ENCODE measurements around the gene ILF2.
"Not testable (repeated sequence)": the region's sequence is repeated elsewhere in the genome, so short reads cannot be mapped to it uniquely, and the experiment has no call there.

ILF2 gene

DNA sequence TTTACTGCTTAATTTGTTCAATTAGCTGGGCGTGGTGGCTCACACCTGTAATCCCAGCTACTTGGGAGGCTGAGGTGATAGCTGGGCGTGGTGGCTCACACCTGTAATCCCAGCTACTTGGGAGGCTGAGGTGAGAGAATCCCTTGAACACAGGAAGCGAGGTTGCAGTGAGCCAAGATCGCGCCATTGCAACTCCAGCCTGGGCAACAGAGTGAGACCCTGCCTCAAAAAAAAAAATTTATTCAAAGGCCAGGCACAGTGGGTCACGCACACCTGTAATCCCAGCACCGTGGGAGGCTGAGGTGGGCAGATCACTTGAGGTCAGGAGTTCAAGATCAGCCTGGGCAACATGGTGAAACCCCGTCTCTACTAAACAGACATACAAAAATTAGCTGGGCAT, 2.1 kb downstream of the ILF2 start:
- H3K9me3 ChIP-seq (ENCODE audit: control insufficient read depth, insufficient read depth, low read depth, low read length); H3K27ac ChIP-seq (ENCODE audit: extremely low read depth, low read depth, low read length); POLR2A ChIA-PET; H3K4me3 ChIP-seq (ENCODE audit: low read depth, low read length); H3K4me1 ChIP-seq (ENCODE audit: control insufficient read depth, insufficient read depth, low read length): not testable (repeated sequence)
- CTCF ChIA-PET, result interaction anchor here (0.6 to 1.2 kb wide), 5 partner anchors 10 to 604 kb away, joined by 3 read pairs; partner anchors contain the start of genes S100A1, S100A13 and SNAPIN
- TF ChIP-seq ZNF121 (tag by site-specific recombination; IDR thresholded peaks at IDR 0.05), result peak; percentile 61
- H3K36me3 ChIP-seq (ENCODE audit: control insufficient read depth in 2 of 2, insufficient read depth in 1 of 2, low read length in 2 of 2), result peaks cover 59 to 67% of the 10 kb centered on the region in 2 experiments

DNA sequence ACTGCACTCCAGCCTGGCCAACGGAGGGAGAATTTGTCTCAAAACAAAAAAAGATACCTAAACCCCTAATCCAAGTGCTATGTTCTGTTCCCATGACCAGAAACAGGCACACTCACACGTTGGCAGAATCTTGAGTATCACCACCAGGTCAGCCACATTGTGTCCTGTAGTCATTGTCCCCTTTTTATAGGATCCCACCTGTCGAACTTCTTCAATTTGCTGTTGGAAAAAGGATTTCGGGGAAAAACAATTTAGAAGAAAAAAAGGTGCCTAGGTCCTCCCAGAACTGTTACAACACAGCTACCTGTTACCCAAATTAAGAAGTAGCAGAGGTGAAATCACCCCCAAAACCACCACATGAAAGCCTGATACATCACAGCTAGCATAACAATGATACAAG, 3.4 kb downstream of the ILF2 start:
- peaks cover 66 to 79% of the 10 kb centered on the region in 2 experiments for H3K36me3 ChIP-seq (ENCODE audit: control insufficient read depth in 2 of 2, insufficient read depth in 1 of 2, low read length in 2 of 2)
- no peak for TF ChIP-seq ZNF394 (tag by site-specific recombination; IDR thresholded peaks at IDR 0.05; ENCODE audit: borderline replicate concordance)
- peak; percentile 74; the same call in 1 of the 2 replicates for TF ChIP-seq SCRT1 (tag by site-specific recombination; IDR thresholded peaks at IDR 0.05; ENCODE audit: borderline replicate concordance)
- no peak for TF ChIP-seq ZNF2 (tag by site-specific recombination; IDR thresholded peaks at IDR 0.05)
- TF ChIP-seq SCRT2 (tag by site-specific recombination; IDR thresholded peaks at IDR 0.05), result peak; percentile 80
- no peaks in the 10 kb centered on the region for H3K9me3 ChIP-seq (ENCODE audit: control insufficient read depth, insufficient read depth, low read depth, low read length)
- ChIA-PET CTCF (interaction anchor here (1.0 to 1.4 kb wide), 3 partner anchors 40 to 157 kb away, joined by 3 to 6 read pairs (median 3); partner anchors contain the start of genes S100A1 and S100A13), POLR2A (interaction anchor here (0.5 to 1.6 kb wide), 4 partner anchors 15 to 60 kb away, joined by 3 to 11 read pairs (median 4); partner anchors contain the start of gene INTS3)
- no peak overlapping the region for H3K4me3 ChIP-seq (ENCODE audit: low read depth, low read length)
- no peak overlapping the region for H3K27ac ChIP-seq (ENCODE audit: extremely low read depth, low read depth, low read length)
- H3K4me1 ChIP-seq (ENCODE audit: control insufficient read depth, insufficient read depth, low read length), result no peaks in the 10 kb centered on the region

DNA sequence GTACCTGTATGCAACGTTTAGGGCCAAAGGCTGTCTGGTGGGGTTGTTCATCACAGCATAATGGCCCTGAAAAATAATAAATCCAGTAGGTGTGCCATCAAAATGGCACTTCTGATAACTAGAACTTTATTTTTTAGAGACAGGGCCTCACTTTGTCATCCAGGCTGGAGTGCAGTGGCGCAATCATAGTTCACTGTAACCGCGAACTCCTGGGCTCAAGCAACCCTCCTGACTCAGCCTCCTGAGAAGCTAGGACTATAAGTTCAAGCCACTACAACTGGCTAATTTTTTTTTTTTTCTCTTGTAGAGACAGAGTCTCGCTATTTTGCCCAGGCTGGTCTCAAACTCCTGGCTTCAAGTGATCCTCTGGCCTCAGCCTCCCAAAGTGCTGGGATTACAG, 7.6 kb downstream of the ILF2 start:
- POLR2A ChIA-PET, result no interaction called here
- H3K36me3 ChIP-seq (ENCODE audit: control insufficient read depth in 2 of 2, insufficient read depth in 1 of 2, low read length in 2 of 2), result peaks cover 69 to 88% of the 10 kb centered on the region in 2 experiments

DNA sequence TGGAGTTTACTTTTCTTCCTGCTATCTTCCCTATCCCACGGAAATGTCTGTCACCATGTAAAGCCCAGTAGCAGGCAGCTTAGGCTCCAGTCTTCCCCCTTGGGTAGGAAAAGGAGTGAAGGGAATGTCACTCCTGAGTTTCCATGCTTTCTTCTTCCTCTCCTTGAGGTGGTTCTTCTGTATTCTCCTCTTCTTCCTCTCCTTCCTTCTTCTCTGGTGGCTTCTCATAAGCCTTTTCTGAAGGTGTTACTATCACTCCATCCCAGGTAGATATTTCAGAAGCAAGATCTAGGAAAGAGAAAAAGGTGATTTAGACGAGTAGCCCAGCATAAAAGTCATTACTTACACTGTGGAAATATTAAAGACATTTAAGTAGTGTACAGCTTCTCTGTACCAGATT, 8.5 kb downstream of the ILF2 start:
- Histone ChIP-seq H3K27ac (ENCODE audit: extremely low read depth, low read depth, low read length) (no peak overlapping the region; the same call in 1 of the 2 replicates), H3K9me3 (ENCODE audit: control insufficient read depth, insufficient read depth, low read depth, low read length) (no peaks in the 10 kb centered on the region), H3K36me3 (ENCODE audit: control insufficient read depth in 2 of 2, insufficient read depth in 1 of 2, low read length in 2 of 2) (peaks cover 59 to 79% of the 10 kb centered on the region in 2 experiments), H3K4me3 (ENCODE audit: low read depth, low read length) (no peak overlapping the region), H3K4me1 (ENCODE audit: control insufficient read depth, insufficient read depth, low read length) (0 out of 2 replicates have a peak, but pooled peaks cover 2% of the 10 kb centered on the region)
- TF ChIP-seq ZNF654 (tag by site-specific recombination; IDR thresholded peaks at IDR 0.05; ENCODE audit: low read depth) (no peak), ZNF658 (tag by site-specific recombination; IDR thresholded peaks at IDR 0.05) (no peak), ZNF16 (tag by site-specific recombination; IDR thresholded peaks at IDR 0.05; ENCODE audit: low read depth) (no peak), ZNF366 (tag by site-specific recombination; conservative IDR thresholded peaks at IDR 0.05) (peak; percentile 68), IKZF3 (tag by site-specific recombination; IDR thresholded peaks at IDR 0.05) (peak; percentile 46; the same call in 1 of the 2 replicates), ZFP41 (tag by site-specific recombination; IDR thresholded peaks at IDR 0.05; ENCODE audit: borderline replicate concordance) (no peak), ZNF558 (tag by site-specific recombination; IDR thresholded peaks at IDR 0.05) (no peak), ZNF585B (tag by site-specific recombination; IDR thresholded peaks at IDR 0.05) (no peak), ZNF701 (tag by site-specific recombination; IDR thresholded peaks at IDR 0.05) (no peak), GLI4 (tag by site-specific recombination; IDR thresholded peaks at IDR 0.05) (no peak), PRDM1 (tag by site-specific recombination; IDR thresholded peaks at IDR 0.05) (peak; percentile 60; the same call in 1 of the 2 replicates)
- TF ChIP-seq, protein P1, sequence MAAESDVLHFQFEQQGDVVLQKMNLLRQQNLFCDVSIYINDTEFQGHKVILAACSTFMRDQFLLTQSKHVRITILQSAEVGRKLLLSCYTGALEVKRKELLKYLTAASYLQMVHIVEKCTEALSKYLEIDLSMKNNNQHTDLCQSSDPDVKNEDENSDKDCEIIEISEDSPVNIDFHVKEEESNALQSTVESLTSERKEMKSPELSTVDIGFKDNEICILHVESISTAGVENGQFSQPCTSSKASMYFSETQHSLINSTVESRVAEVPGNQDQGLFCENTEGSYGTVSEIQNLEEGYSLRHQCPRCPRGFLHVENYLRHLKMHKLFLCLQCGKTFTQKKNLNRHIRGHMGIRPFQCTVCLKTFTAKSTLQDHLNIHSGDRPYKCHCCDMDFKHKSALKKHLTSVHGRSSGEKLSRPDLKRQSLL (tag by site-specific recombination; IDR thresholded peaks at IDR 0.05), result no peak
- TF ChIP-seq, protein P2, sequence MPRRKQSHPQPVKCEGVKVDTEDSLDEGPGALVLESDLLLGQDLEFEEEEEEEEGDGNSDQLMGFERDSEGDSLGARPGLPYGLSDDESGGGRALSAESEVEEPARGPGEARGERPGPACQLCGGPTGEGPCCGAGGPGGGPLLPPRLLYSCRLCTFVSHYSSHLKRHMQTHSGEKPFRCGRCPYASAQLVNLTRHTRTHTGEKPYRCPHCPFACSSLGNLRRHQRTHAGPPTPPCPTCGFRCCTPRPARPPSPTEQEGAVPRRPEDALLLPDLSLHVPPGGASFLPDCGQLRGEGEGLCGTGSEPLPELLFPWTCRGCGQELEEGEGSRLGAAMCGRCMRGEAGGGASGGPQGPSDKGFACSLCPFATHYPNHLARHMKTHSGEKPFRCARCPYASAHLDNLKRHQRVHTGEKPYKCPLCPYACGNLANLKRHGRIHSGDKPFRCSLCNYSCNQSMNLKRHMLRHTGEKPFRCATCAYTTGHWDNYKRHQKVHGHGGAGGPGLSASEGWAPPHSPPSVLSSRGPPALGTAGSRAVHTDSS (tag by site-specific recombination; IDR thresholded peaks at IDR 0.05), result 0 out of 2 replicates have a peak, but pooled peaks have one; percentile 14
- ChIA-PET POLR2A (interaction anchor here (0.7 kb wide), 1 partner anchor 148 kb away, joined by 3 read pairs; no protein-coding TSS in a partner anchor), CTCF (no interaction called here)

More for the DNA sequence above, 7.6 kb downstream of the ILF2 start:
- Histone ChIP-seq H3K27ac (ENCODE audit: extremely low read depth, low read depth, low read length) (no peak overlapping the region), H3K4me1 (ENCODE audit: control insufficient read depth, insufficient read depth, low read length) (0 out of 2 replicates have a peak, but pooled peaks cover under 1% of the 10 kb centered on the region), H3K9me3 (ENCODE audit: control insufficient read depth, insufficient read depth, low read depth, low read length) (no peaks in the 10 kb centered on the region), H3K4me3 (ENCODE audit: low read depth, low read length) (no peak overlapping the region)
- TF ChIP-seq ZBTB20 (tag by site-specific recombination; IDR thresholded peaks at IDR 0.05), result no peak
- TF ChIP-seq, protein P1 (tag by site-specific recombination; IDR thresholded peaks at IDR 0.05), result peak; percentile 20; the same call in 1 of the 2 replicates
- CTCF ChIA-PET, result interaction anchor here (0.6 kb wide), 1 partner anchor 133 kb away, joined by 3 read pairs; no protein-coding TSS in a partner anchor
